ENCODE measurements around the gene PRKCD.

PRKCD gene

DNA sequence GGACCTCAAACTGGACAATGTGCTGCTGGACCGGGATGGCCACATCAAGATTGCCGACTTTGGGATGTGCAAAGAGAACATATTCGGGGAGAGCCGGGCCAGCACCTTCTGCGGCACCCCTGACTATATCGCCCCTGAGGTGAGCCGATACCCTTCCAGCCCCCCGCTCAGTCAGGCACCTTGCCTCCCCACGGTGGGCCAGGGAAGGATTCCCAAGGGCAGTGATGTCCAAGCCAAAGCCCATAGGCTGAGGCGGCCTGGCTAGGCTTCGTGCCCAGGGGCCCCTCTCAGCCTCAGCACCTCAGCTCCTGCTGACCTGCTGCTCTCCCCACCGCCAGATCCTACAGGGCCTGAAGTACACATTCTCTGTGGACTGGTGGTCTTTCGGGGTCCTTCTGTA, 27.7 kb downstream of the PRKCD start:
- Histone ChIP-seq H3K27me3 (replicated peaks; ENCODE audit: control insufficient read depth, insufficient read depth, low read length) (no peaks in the 10 kb centered on the region), H3K4me3 (replicated peaks; ENCODE audit: low read depth, low read length) (no peak overlapping the region), H3K36me3 (ENCODE audit: control insufficient read depth, insufficient read depth, low read length) (peaks cover 45% of the 10 kb centered on the region)
- TF ChIP-seq, protein P1, sequence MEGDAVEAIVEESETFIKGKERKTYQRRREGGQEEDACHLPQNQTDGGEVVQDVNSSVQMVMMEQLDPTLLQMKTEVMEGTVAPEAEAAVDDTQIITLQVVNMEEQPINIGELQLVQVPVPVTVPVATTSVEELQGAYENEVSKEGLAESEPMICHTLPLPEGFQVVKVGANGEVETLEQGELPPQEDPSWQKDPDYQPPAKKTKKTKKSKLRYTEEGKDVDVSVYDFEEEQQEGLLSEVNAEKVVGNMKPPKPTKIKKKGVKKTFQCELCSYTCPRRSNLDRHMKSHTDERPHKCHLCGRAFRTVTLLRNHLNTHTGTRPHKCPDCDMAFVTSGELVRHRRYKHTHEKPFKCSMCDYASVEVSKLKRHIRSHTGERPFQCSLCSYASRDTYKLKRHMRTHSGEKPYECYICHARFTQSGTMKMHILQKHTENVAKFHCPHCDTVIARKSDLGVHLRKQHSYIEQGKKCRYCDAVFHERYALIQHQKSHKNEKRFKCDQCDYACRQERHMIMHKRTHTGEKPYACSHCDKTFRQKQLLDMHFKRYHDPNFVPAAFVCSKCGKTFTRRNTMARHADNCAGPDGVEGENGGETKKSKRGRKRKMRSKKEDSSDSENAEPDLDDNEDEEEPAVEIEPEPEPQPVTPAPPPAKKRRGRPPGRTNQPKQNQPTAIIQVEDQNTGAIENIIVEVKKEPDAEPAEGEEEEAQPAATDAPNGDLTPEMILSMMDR (IDR thresholded peaks at IDR 0.05; ENCODE audit: insufficient read depth, low read length, poor library complexity, severe bottlenecking): no peak
- DNase-seq (ENCODE audit: extremely low read depth, insufficient read length): no peak

DNA sequence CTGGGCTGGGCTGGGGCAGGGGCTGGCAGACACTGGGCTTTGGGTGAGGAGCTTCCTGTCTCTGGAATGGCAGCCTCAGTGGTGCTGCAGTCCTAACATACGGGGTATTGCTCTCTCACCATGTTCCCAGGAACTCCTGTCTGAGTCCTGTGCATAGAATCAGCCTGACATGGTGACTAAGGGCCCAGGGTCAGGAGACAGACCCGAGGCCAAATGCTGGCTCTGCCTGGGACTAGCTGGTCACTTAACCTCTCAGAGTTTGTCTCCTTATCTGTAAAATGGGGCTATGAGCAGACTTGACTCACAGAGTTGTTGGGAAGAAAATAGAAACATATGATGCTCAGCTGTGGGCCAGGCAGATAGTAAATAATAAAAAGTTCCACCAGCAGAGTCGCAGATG, 28.3 kb downstream of the PRKCD start:
- no peak for DNase-seq (ENCODE audit: extremely low read depth, insufficient read length)
- TF ChIP-seq, protein P1 (IDR thresholded peaks at IDR 0.05; ENCODE audit: insufficient read depth, low read length, poor library complexity, severe bottlenecking): no peak
- H3K4me3 ChIP-seq (replicated peaks; ENCODE audit: low read depth, low read length): no peak overlapping the region
- no peaks in the 10 kb centered on the region for H3K27me3 ChIP-seq (replicated peaks; ENCODE audit: control insufficient read depth, insufficient read depth, low read length)
- peaks cover 49% of the 10 kb centered on the region for H3K36me3 ChIP-seq (ENCODE audit: control insufficient read depth, insufficient read depth, low read length)

DNA sequence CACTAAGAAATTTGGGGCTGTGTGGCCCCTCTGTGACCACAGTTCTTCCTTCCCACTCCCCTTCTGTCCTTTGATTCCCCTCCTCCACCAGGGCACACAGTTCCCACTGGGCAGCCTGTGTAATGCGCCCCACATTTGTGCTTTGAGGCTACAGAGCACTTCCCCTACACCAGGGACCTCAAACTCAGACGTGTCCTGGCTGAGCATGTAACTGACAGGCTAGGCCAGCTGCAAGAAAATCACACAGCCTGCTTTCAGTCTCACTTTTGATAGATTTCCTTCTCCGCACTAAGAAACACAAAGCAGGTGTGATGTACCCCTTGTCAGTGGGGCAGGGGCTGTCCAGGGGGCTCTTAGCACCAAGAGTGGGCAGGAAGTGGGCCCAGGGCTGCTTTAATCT, 29.6 kb downstream of the PRKCD start:
- H3K27me3 ChIP-seq (replicated peaks; ENCODE audit: control insufficient read depth, insufficient read depth, low read length): no peaks in the 10 kb centered on the region
- peaks cover 47% of the 10 kb centered on the region for H3K36me3 ChIP-seq (ENCODE audit: control insufficient read depth, insufficient read depth, low read length)
- no peak for DNase-seq (ENCODE audit: extremely low read depth, insufficient read length)
- TF ChIP-seq, protein P1 (IDR thresholded peaks at IDR 0.05; ENCODE audit: insufficient read depth, low read length, poor library complexity, severe bottlenecking): no peak
- H3K4me3 ChIP-seq (replicated peaks; ENCODE audit: low read depth, low read length): no peak overlapping the region

DNA sequence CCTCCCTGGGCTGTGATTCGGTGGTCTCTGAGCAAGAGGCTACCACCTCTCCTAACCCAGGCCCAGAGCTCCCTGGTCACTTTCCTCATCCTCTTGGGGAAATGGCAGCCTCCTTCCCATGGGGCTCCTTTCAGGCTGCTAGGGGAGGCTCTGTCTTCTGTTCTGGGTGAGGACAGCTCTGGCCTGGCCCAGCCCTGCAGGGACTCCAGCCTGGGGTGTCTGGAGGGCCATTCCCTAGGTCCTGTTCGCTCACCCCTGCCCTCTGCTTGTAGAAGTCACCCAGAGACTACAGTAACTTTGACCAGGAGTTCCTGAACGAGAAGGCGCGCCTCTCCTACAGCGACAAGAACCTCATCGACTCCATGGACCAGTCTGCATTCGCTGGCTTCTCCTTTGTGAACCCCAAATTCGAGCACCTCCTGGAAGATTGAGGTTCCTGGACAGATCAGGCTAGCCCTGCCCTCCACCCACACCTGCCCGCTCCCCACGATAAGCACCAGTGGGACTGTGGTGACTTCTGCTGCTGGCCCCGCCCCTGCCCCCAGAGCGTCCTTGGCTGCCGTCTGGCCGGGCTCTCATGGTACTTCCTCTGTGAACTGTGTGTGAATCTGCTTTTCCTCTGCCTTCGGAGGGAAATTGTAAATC, 30.9 kb downstream of the PRKCD start:
- TF ChIP-seq, protein P1 (IDR thresholded peaks at IDR 0.05; ENCODE audit: insufficient read depth, low read length, poor library complexity, severe bottlenecking): no peak

DNA sequence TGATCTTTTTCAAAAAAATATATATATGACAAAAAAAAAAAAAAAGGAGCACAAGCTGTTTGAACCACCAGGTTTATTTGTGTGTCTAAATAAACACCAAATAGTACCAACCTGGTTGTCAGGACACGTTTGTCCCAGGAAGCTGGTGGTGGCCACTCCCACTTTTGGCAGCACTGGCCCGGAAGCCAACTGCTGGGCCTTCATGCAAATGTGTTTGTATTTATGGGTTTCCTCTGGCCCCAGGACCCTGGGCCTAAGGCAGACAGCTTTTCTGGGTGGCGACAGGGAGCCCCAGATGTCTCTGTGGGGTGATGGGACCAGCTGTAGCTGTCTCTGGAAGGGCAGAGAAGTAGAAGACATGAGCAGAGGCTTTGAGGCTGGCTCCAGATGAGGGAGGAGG, 31.6 kb downstream of the PRKCD start:
- Histone ChIP-seq H3K36me3 (ENCODE audit: control insufficient read depth, insufficient read depth, low read length) (peaks cover 29% of the 10 kb centered on the region), H3K4me3 (replicated peaks; ENCODE audit: low read depth, low read length) (no peak overlapping the region), H3K27me3 (replicated peaks; ENCODE audit: control insufficient read depth, insufficient read depth, low read length) (no peaks in the 10 kb centered on the region)
- TF ChIP-seq, protein P1 (IDR thresholded peaks at IDR 0.05; ENCODE audit: insufficient read depth, low read length, poor library complexity, severe bottlenecking): no peak
- DNase-seq (ENCODE audit: extremely low read depth, insufficient read length): no peak

More for the DNA sequence above, 30.9 kb downstream of the PRKCD start:
- Histone ChIP-seq H3K36me3 (ENCODE audit: control insufficient read depth, insufficient read depth, low read length) (peaks cover 35% of the 10 kb centered on the region), H3K27me3 (replicated peaks; ENCODE audit: control insufficient read depth, insufficient read depth, low read length) (no peaks in the 10 kb centered on the region), H3K4me3 (replicated peaks; ENCODE audit: low read depth, low read length) (no peak overlapping the region)
- peak; percentile 55 for DNase-seq (ENCODE audit: extremely low read depth, insufficient read length)

Data from GM06990 (cell line).